HUES6 (cell line): Measurements from ENCODE around the gene CDKN3.
A peak's percentile ranks its signal among the peaks of the same experiment; 100 is the strongest.

Experiments
- H3K27ac ChIP-seq: 2 replicates; pipeline ENCODE4 v1.7.0; 2013; ENCODE audit warnings: low read depth, mild to moderate bottlenecking, low read length, inconsistent platforms
- H3K27me3 ChIP-seq: 2 replicates; pipeline ENCODE4 v1.6.1; 2013; ENCODE audit warnings: low read length; ENCODE audit not compliant: control insufficient read depth, insufficient read depth
- H3K36me3 ChIP-seq: 2 replicates; pipeline ENCODE4 v1.6.1; 2013; ENCODE audit warnings: low read length; ENCODE audit not compliant: control insufficient read depth, insufficient read depth
- H3K4me1 ChIP-seq: 2 replicates; pipeline ENCODE4 v1.6.1; 2013; ENCODE audit warnings: low read length; ENCODE audit not compliant: control insufficient read depth, insufficient read depth
- H3K4me3 ChIP-seq: 2 replicates; pipeline ENCODE4 v1.5.1; 2013; ENCODE audit warnings: low read depth, low read length
- H3K9ac ChIP-seq: one replicate; pipeline ENCODE4 v1.6.1; 2013; ENCODE audit warnings: mild to moderate bottlenecking, low read length
- H3K9me3 ChIP-seq: 2 replicates; pipeline ENCODE4 v1.6.1; 2013; ENCODE audit warnings: low read depth, low read length; ENCODE audit not compliant: control insufficient read depth, insufficient read depth

CDKN3 gene

GRCh38 chr14:54355698-54356097 is 41.1 kb upstream of the CDKN3 start:
- H3K9me3 ChIP-seq = peaks cover 14% of the 10 kb centered on the region; the same call in 1 of the 2 replicates
- H3K27me3 ChIP-seq = no peaks in the 10 kb centered on the region
- H3K4me1 ChIP-seq = peaks cover 2% of the 10 kb centered on the region
- no peak overlapping the region for H3K27ac ChIP-seq
- H3K36me3 ChIP-seq = no peaks in the 10 kb centered on the region
- H3K9ac ChIP-seq = no peak overlapping the region
- no peak overlapping the region for H3K4me3 ChIP-seq

GRCh38 chr14:54356172-54356571 is 40.6 kb upstream of the CDKN3 start:
- H3K9ac ChIP-seq = no peak overlapping the region
- H3K36me3 ChIP-seq = no peaks in the 10 kb centered on the region
- H3K4me1 ChIP-seq = peaks cover 6% of the 10 kb centered on the region
- H3K27me3 ChIP-seq = no peaks in the 10 kb centered on the region
- H3K9me3 ChIP-seq = peaks cover 14% of the 10 kb centered on the region; the same call in 1 of the 2 replicates
- no peak overlapping the region for H3K27ac ChIP-seq
- no peak overlapping the region for H3K4me3 ChIP-seq

DNA sequence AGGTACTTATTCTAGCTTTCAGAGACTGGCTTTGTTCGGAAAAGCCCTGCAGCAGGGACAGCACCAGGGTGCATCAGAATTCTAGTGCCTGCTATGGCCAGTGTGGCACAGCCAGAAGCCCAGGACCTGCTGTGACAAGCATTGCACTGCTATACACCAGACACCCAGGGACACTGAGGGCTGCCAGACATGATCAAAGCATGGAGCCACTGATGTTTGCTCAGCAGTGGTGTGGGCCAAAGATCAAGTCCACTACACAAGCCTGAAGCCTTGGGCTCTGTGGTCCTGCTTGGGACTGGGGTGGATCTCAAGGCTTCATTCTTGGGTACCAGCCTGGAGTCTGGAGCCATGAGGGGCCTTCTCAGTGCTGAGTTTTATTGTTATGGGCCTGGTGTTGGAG is 36.1 kb upstream of the CDKN3 start:
- H3K4me1 ChIP-seq = peaks cover 47% of the 10 kb centered on the region
- H3K4me3 ChIP-seq = no peak overlapping the region
- H3K9me3 ChIP-seq = no peaks in the 10 kb centered on the region
- H3K27ac ChIP-seq = peak overlapping the region; percentile 76; the same call in 1 of the 2 replicates
- no peak overlapping the region for H3K9ac ChIP-seq
- no peaks in the 10 kb centered on the region for H3K27me3 ChIP-seq
- H3K36me3 ChIP-seq = no peaks in the 10 kb centered on the region

DNA sequence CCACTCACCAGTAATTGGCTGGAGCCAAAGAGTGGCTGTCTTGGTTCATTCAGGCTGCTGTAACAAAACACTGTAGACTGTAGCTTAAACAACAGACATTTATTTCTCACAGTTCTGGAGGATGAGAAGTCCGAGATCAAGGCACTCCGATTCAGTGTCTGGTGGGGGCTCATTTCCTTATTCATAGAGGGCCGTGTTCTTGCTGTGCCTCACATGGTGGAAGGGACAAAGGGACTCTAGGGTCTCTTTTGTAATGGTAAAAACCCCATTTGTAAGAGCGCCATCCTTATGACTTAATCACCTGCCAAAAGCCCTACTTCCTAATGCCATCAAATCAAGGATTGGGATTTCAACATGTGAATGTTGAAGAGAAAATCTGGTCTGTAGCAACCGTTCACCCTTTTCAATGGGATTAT is 34.7 kb upstream of the CDKN3 start:
- Histone ChIP-seq H3K27me3 (no peaks in the 10 kb centered on the region), H3K36me3 (no peaks in the 10 kb centered on the region), H3K9me3 (no peaks in the 10 kb centered on the region), H3K27ac (peak overlapping the region; percentile 88; the same call in 1 of the 2 replicates), H3K4me3 (0 out of 2 replicates have a peak overlapping the region, but pooled peaks have one; percentile 14), H3K4me1 (peaks cover 54% of the 10 kb centered on the region), H3K9ac (peak overlapping the region; percentile 70)

DNA sequence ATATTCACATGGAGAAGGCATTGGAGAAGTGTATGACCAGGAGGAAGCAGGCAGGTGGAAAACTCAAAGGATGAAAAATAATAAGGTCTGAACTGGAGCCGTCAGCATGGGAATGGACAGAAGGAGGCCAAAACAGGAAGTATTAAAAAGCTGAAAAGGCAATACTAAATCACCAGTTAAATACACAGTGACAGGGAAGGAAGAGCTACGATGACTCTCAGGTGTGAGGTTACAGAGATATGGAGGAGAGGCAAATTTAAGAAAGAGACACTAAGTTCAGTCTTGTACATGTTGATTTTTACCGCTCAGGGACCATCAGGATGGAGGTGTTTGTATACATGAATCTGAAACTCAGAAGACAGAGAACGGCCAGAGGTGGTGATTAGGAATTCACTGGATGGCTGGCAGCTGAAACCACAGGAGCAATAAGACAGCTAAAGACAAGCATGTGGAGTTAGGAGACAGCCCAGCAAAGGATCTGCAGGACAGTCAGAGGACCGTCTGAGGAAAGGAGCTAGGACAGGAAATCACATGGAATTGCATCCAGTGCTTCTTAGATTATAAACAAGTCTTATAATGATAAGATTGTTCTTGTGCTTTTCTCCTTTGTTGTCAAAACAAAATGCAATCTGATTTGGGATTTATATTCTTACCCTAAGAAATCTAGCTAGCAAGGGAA is 33.9 kb upstream of the CDKN3 start:
- H3K36me3 ChIP-seq = no peaks in the 10 kb centered on the region
- no peaks in the 10 kb centered on the region for H3K9me3 ChIP-seq
- H3K4me3 ChIP-seq = 0 out of 2 replicates have a peak overlapping the region, but pooled peaks have one; percentile 14
- H3K27ac ChIP-seq = peak overlapping the region; percentile 88; the same call in 1 of the 2 replicates
- H3K27me3 ChIP-seq = no peaks in the 10 kb centered on the region
- H3K4me1 ChIP-seq = peaks cover 60% of the 10 kb centered on the region
- H3K9ac ChIP-seq = peak overlapping the region; percentile 70

DNA sequence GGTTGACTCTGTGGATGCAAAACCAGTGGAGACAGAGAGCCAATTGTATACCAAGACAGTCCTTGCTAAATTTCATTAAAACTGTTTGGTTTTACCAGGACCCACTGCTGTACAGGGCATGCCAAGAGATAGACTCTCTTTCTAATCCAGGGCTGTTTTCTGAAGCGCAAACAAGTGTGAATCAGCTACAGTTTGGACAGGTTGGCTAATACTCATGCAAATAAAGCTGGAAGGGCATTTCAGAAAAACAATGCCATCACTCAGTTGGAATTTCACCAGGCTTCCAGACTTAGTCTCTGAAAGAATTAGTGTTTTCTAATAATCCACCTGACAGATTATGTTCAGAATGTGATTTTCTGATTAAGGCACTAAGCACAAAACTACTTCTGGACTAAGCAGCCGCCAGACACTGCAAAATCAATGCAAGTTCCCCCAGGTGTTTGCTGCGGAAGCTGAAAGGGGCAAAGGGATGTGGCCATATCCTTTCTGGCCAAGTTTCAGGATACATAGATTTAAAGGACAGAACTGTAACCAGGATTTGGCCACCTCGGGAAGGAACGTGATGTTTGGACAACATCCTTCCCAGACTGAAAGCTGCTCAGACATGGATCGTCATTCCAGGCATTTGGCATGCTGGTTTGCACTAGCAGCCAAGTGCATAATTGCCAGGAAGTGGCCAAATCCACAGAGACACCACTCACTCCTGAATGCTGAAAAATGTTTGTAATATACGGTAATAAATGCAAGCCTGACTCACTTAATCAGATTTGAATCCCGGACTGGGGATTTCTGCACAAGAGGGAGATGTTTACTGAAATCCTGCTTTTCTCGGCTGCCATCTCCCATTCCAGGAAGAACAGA is 32.0 kb upstream of the CDKN3 start:
- peak overlapping the region; percentile 39; the same call in 1 of the 2 replicates for H3K27ac ChIP-seq
- H3K9me3 ChIP-seq = no peaks in the 10 kb centered on the region
- no peak overlapping the region for H3K4me3 ChIP-seq
- H3K27me3 ChIP-seq = no peaks in the 10 kb centered on the region
- H3K9ac ChIP-seq = peak overlapping the region; percentile 32
- no peaks in the 10 kb centered on the region for H3K36me3 ChIP-seq
- H3K4me1 ChIP-seq = peaks cover 62% of the 10 kb centered on the region

- peak overlapping the region; percentile 53 for H3K9ac ChIP-seq
- H3K9me3 ChIP-seq = no peaks in the 10 kb centered on the region
- peaks cover 60% of the 10 kb centered on the region for H3K4me1 ChIP-seq
- no peaks in the 10 kb centered on the region for H3K36me3 ChIP-seq
- H3K4me3 ChIP-seq = no peak overlapping the region
- H3K27me3 ChIP-seq = no peaks in the 10 kb centered on the region
- peak overlapping the region; percentile 12; the same call in 1 of the 2 replicates for H3K27ac ChIP-seq
These were observed 29.8 kb upstream of the CDKN3 start for GRCh38 chr14:54366736-54367735.

DNA sequence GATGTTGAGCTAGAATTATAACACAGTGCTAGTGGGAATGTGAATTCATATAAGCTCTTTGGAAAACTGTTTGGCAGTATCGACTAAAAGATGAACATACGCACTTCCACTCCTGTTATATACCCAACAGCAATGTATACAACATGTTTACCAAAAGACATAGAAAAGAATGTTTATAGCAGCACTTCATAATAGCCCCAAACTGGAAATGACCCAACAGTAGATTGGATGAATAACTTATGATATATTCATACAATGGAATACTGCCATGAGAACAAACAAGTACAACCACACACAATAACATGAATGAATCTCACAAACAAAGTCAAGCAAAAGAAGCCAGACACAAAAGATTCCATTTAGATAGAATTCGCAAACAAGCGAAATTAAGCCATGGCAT is 28.5 kb upstream of the CDKN3 start:
- Histone ChIP-seq H3K9ac (no peak overlapping the region), H3K27me3 (no peaks in the 10 kb centered on the region), H3K27ac (no peak overlapping the region), H3K4me1 (peaks cover 47% of the 10 kb centered on the region), H3K36me3 (no peaks in the 10 kb centered on the region), H3K9me3 (no peaks in the 10 kb centered on the region), H3K4me3 (no peak overlapping the region)

DNA sequence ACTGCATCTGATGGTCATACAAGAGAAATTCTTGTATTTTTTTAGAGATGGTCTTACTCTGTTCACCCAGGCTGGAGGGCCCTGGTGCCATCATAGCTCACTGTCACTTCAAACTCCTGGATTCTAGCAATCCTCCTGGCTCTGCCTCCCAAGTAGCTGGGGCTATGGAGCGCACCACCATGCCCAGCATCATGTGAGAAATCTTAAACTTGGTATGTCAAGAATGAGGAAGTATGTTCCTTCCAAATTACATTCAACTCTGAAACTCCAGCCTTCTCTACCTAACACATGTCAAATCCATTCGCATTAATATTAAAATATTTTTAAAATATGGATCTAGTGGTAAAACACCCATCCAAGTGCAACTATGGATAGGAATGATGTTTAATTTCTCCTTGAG is 27.5 kb upstream of the CDKN3 start:
- Histone ChIP-seq H3K36me3 (no peaks in the 10 kb centered on the region), H3K4me1 (peaks cover 40% of the 10 kb centered on the region), H3K27me3 (no peaks in the 10 kb centered on the region), H3K9me3 (no peaks in the 10 kb centered on the region), H3K4me3 (no peak overlapping the region), H3K27ac (no peak overlapping the region), H3K9ac (no peak overlapping the region)

DNA sequence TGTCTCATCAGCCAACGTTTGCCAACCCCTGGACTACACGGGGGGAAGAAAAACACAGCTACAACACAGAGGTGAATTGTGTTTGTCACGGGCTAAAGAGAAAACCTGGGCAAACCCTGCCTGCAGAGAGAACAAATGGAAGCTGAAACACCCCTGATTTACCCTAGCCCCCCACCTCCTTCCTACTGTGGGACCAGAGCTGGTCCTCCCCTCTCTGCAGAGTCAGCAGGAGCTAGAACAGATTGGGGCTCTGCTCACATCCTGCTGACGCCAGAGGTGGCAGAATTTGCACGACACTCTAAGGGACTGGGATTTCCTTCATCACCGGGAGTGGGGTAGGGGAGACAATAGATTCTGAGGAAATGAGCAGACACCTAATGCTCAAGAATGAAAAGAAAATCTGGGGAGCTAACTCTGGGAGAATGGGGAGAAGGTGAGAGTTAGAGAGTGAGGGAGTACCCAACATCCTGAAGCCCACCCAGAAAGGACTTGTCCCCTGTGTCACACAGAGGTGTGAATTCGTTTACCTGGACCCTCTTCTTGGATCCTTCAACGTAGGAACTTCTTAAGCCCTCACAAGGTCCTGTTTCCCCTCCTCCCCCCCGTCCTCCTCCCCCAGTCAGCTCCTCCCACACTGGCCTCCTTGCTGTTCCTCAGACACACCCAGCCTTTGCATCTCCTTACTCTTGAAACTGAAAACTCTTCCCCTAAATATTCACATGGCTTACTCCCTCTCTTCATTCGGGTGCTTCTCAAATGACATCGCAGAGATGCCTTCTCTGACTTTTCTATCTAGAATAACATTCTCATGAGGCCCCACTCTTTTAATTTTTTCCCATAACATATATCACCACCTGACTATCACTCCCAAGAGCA is 26.2 kb upstream of the CDKN3 start:
- Histone ChIP-seq H3K9ac (no peak overlapping the region), H3K9me3 (no peaks in the 10 kb centered on the region), H3K4me1 (peaks cover 37% of the 10 kb centered on the region), H3K36me3 (no peaks in the 10 kb centered on the region), H3K27me3 (no peaks in the 10 kb centered on the region), H3K4me3 (no peak overlapping the region), H3K27ac (no peak overlapping the region)
